ENCODE results near the gene NCSTN.

Gene NCSTN

DNA sequence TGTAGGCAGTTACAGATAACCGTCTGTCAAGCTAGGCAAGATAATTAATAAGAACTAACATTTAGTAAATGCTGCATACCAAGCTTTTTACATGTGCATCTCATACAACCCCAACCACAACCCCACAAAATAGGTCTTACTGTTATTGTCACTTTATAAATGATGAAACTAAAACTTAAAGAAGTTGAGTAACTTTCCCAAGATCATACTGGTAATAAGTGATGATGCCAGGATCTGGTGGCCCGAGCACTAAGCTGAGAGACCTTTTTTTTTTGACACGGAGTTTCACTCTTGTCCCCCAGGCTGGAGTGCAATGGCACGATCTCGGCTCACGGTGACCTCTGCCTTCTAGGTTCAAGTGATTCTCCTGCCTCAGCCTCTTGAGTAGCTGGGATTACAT, 1.8 kb downstream of the NCSTN start:
- no peak for TF ChIP-seq CTCF (IDR thresholded peaks at IDR 0.05; ENCODE audit: poor library complexity, severe bottlenecking)
- ATAC-seq (ENCODE audit: low read depth) (no peak), DNase-seq (ENCODE audit: low spot score) (no peak)
- H3K27ac ChIP-seq (ENCODE audit: poor library complexity, severe bottlenecking), result no peak overlapping the region
- no peaks in the 10 kb centered on the region for H3K27me3 ChIP-seq (ENCODE audit: insufficient read depth, poor library complexity, severe bottlenecking)
- no peak overlapping the region for H3K4me3 ChIP-seq (ENCODE audit: severe bottlenecking)
- peaks cover 8% of the 10 kb centered on the region for H3K4me1 ChIP-seq (ENCODE audit: insufficient read depth, poor library complexity, severe bottlenecking)
- H3K9me3 ChIP-seq (ENCODE audit: severe bottlenecking), result no peaks in the 10 kb centered on the region
- peaks cover 72% of the 10 kb centered on the region for H3K36me3 ChIP-seq (ENCODE audit: low read depth)

GRCh38 chr1:160346463-160346862, 3.3 kb downstream of the NCSTN start:
- DNase-seq (ENCODE audit: low spot score), result no peak
- H3K4me3 ChIP-seq (ENCODE audit: severe bottlenecking), result no peak overlapping the region
- no peaks in the 10 kb centered on the region for H3K9me3 ChIP-seq (ENCODE audit: severe bottlenecking)
- peaks cover 5% of the 10 kb centered on the region for H3K4me1 ChIP-seq (ENCODE audit: insufficient read depth, poor library complexity, severe bottlenecking)
- TF ChIP-seq CTCF (IDR thresholded peaks at IDR 0.05; ENCODE audit: poor library complexity, severe bottlenecking), result no peak
- no peak for ATAC-seq (ENCODE audit: low read depth)
- H3K36me3 ChIP-seq (ENCODE audit: low read depth), result peaks cover 72% of the 10 kb centered on the region
- no peaks in the 10 kb centered on the region for H3K27me3 ChIP-seq (ENCODE audit: insufficient read depth, poor library complexity, severe bottlenecking)
- H3K27ac ChIP-seq (ENCODE audit: poor library complexity, severe bottlenecking), result no peak overlapping the region

- H3K27me3 ChIP-seq (ENCODE audit: insufficient read depth, poor library complexity, severe bottlenecking), result no peaks in the 10 kb centered on the region
- H3K9me3 ChIP-seq (ENCODE audit: severe bottlenecking), result no peaks in the 10 kb centered on the region
- H3K27ac ChIP-seq (ENCODE audit: poor library complexity, severe bottlenecking), result no peak overlapping the region
- H3K36me3 ChIP-seq (ENCODE audit: low read depth), result peaks cover 74% of the 10 kb centered on the region
- H3K4me3 ChIP-seq (ENCODE audit: severe bottlenecking), result no peak overlapping the region
- peaks cover under 1% of the 10 kb centered on the region for H3K4me1 ChIP-seq (ENCODE audit: insufficient read depth, poor library complexity, severe bottlenecking)
- no peak for ATAC-seq (ENCODE audit: low read depth)
- DNase-seq (ENCODE audit: low spot score), result no peak
- TF ChIP-seq CTCF (IDR thresholded peaks at IDR 0.05; ENCODE audit: poor library complexity, severe bottlenecking), result no peak
Observed at GRCh38 chr1:160346958-160347357, 3.8 kb downstream of the NCSTN start.

GRCh38 chr1:160351629-160352028, 8.4 kb downstream of the NCSTN start:
- Histone ChIP-seq H3K4me1 (ENCODE audit: insufficient read depth, poor library complexity, severe bottlenecking) (no peaks in the 10 kb centered on the region), H3K36me3 (ENCODE audit: low read depth) (peaks cover 98% of the 10 kb centered on the region), H3K27me3 (ENCODE audit: insufficient read depth, poor library complexity, severe bottlenecking) (no peaks in the 10 kb centered on the region), H3K9me3 (ENCODE audit: severe bottlenecking) (no peaks in the 10 kb centered on the region), H3K4me3 (ENCODE audit: severe bottlenecking) (no peak overlapping the region), H3K27ac (ENCODE audit: poor library complexity, severe bottlenecking) (no peak overlapping the region)
- DNase-seq (ENCODE audit: low spot score) (no peak), ATAC-seq (ENCODE audit: low read depth) (no peak)
- TF ChIP-seq CTCF (IDR thresholded peaks at IDR 0.05; ENCODE audit: poor library complexity, severe bottlenecking), result no peak

GRCh38 chr1:160352555-160352954, 9.4 kb downstream of the NCSTN start:
- TF ChIP-seq CTCF (IDR thresholded peaks at IDR 0.05; ENCODE audit: poor library complexity, severe bottlenecking), result no peak
- H3K4me1 ChIP-seq (ENCODE audit: insufficient read depth, poor library complexity, severe bottlenecking), result no peaks in the 10 kb centered on the region
- ATAC-seq (ENCODE audit: low read depth) (no peak), DNase-seq (ENCODE audit: low spot score) (no peak)
- H3K27me3 ChIP-seq (ENCODE audit: insufficient read depth, poor library complexity, severe bottlenecking), result no peaks in the 10 kb centered on the region
- H3K36me3 ChIP-seq (ENCODE audit: low read depth), result peaks cover 96% of the 10 kb centered on the region
- H3K9me3 ChIP-seq (ENCODE audit: severe bottlenecking), result no peaks in the 10 kb centered on the region
- H3K4me3 ChIP-seq (ENCODE audit: severe bottlenecking), result no peak overlapping the region
- no peak overlapping the region for H3K27ac ChIP-seq (ENCODE audit: poor library complexity, severe bottlenecking)

Measured in RWPE2 (cell line).